GM12865 (cell line): Measurements from ENCODE around the gene MAMDC2.

Experiments
- DNase-seq: peaks from one replicate; pipeline ENCODE4 v3.0.0; 2010; ENCODE audit warnings: low read depth
- H3K4me3 ChIP-seq: 2 replicates; pipeline ENCODE4 v1.5.1; 2011; ENCODE audit warnings: mild to moderate bottlenecking, low read depth, low read length, control low read depth
- TF ChIP-seq, protein P1 (sequence below): IDR thresholded peaks from 2 replicates; pipeline ENCODE4 v1.5.1; 2011; ENCODE audit warnings: low read length, control low read depth, low read depth, inconsistent platforms; ENCODE audit not compliant: insufficient read depth; ENCODE audit errors: missing control alignments

The MAMDC2 gene

GRCh38 chr9:70261131-70261870 lies 217.7 kb downstream of the MAMDC2 start:
- no peak overlapping the region; the same call in 1 of the 2 replicates for H3K4me3 ChIP-seq

DNA sequence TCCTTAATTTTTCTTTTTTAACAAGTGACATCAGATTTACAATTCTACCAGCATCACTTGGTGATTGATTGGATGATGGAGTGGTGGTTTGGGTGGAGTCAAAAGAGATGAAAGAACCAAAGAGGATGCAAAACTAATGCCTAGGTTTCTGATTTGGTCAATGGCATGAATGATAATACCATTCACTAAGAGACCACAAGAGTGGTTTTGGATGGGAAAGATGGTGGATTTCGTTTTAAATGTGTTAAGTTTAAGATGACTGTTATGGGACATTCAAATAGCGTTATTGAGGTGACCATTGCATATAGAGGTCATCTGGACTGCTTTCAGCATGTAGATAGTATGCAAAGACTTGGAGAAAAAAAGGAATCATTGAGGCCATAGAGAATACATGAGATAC lies 218.7 kb downstream of the MAMDC2 start:
- TF ChIP-seq, protein P1, sequence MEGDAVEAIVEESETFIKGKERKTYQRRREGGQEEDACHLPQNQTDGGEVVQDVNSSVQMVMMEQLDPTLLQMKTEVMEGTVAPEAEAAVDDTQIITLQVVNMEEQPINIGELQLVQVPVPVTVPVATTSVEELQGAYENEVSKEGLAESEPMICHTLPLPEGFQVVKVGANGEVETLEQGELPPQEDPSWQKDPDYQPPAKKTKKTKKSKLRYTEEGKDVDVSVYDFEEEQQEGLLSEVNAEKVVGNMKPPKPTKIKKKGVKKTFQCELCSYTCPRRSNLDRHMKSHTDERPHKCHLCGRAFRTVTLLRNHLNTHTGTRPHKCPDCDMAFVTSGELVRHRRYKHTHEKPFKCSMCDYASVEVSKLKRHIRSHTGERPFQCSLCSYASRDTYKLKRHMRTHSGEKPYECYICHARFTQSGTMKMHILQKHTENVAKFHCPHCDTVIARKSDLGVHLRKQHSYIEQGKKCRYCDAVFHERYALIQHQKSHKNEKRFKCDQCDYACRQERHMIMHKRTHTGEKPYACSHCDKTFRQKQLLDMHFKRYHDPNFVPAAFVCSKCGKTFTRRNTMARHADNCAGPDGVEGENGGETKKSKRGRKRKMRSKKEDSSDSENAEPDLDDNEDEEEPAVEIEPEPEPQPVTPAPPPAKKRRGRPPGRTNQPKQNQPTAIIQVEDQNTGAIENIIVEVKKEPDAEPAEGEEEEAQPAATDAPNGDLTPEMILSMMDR: no peak
- peak; percentile 31 for DNase-seq
- H3K4me3 ChIP-seq: peak overlapping the region; percentile 1; the same call in 1 of the 2 replicates

More at GRCh38 chr9:70261131-70261870, 217.7 kb downstream of the MAMDC2 start:
- DNase-seq: no peak
- TF ChIP-seq, protein P1: no peak

DNA sequence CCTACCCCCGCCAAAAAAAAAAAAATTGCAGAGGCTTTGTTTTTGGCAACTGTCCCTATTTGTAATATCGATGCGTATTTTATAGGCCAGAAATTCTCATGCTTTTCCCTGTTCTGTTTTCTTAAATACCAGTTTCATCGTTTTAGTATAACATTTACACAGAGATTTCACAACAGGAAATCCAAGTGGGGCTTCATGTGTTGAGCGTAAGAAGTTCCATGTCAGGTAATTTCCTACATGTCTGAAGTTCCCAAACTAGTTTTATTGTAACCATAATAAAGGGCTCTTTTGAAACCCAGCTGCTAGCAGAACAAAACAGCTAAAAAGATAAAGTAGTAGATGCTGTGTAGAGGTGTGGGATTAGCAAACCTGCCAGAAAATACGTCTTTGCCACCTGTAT lies 219.3 kb downstream of the MAMDC2 start:
- peak overlapping the region; percentile 1; the same call in 1 of the 2 replicates for H3K4me3 ChIP-seq
- TF ChIP-seq, protein P1: no peak
- DNase-seq: peak; percentile 15

- no peak overlapping the region for H3K4me3 ChIP-seq
- no peak for DNase-seq
- TF ChIP-seq, protein P1: no peak
These were observed 219.8 kb downstream of the MAMDC2 start for GRCh38 chr9:70263421-70263820.
